ENCODE measurements around the gene PRKG1. TPM values are rescaled to one million over a fixed set of nuclear protein-coding genes. Genes with fewer than 3 reads are reported as not detected.

The PRKG1 gene
- total and polyA plus RNA-seq, 2 experiments from 2014 or later = 18.2 to 21.1 TPM

GRCh38 chr10:51706225-51706624, 631.9 kb downstream of the PRKG1 start (continued):
- no peak for TF ChIP-seq ZNF462 (CRISPR knock-in tag; IDR thresholded peaks at IDR 0.05)
- no peak for TF ChIP-seq EZH2 (IDR thresholded peaks at IDR 0.05; ENCODE audit: low read depth, unreplicated experiment)
- TF ChIP-seq POLR2AphosphoS5 (IDR thresholded peaks at IDR 0.05; ENCODE audit: low read depth) = no peak
- no peak for TF ChIP-seq JUNB (IDR thresholded peaks at IDR 0.05; ENCODE audit: unreplicated experiment)
- no peak for TF ChIP-seq EZH2phosphoT487 (IDR thresholded peaks at IDR 0.05; ENCODE audit: unreplicated experiment)

GRCh38 chr10:51707392-51707791, 633.1 kb downstream of the PRKG1 start:
- H3K27ac Mint-ChIP-seq = no peak overlapping the region
- no peaks in the 10 kb centered on the region for H3K27me3 ChIP-seq (ENCODE audit: insufficient read depth)
- H3K36me3 Mint-ChIP-seq (ENCODE audit: low read depth) = no peaks in the 10 kb centered on the region
- H3F3A ChIP-seq (replicated peaks; ENCODE audit: low read depth) = no peaks in the 10 kb centered on the region
- no peak overlapping the region for H3K4me3 Mint-ChIP-seq
- peaks cover 17% of the 10 kb centered on the region for H3K4me1 Mint-ChIP-seq
- no peak overlapping the region for H3K4me3 ChIP-seq
- no peaks in the 10 kb centered on the region for H3K79me2 ChIP-seq (replicated peaks; ENCODE audit: insufficient read depth)
- no peaks in the 10 kb centered on the region for H3K27me3 Mint-ChIP-seq (ENCODE audit: insufficient read depth, low read depth, poor library complexity)
- DNase-seq (ENCODE audit: low spot score) (no peak), ATAC-seq (no peak)
- H3K4me2 ChIP-seq = no peak overlapping the region
- no peaks in the 10 kb centered on the region for H3K36me3 ChIP-seq (ENCODE audit: insufficient read depth)
- H3K4me1 ChIP-seq (ENCODE audit: insufficient read depth) = peaks cover 8% of the 10 kb centered on the region
- H3K27ac ChIP-seq (ENCODE audit: low read depth) = no peak overlapping the region
- H3K9me2 ChIP-seq (ENCODE audit: insufficient read depth) = no peaks in the 10 kb centered on the region; the same call in 1 of the 2 replicates
- no peaks in the 10 kb centered on the region for H3K9me3 Mint-ChIP-seq
- H2AFZ ChIP-seq = no peak overlapping the region
- H4K20me1 ChIP-seq (replicated peaks; ENCODE audit: insufficient read depth) = no peaks in the 10 kb centered on the region
- TF ChIP-seq ZNF114 (CRISPR knock-in tag; IDR thresholded peaks at IDR 0.05) (no peak), JUNB (IDR thresholded peaks at IDR 0.05; ENCODE audit: unreplicated experiment) (no peak), POLR2AphosphoS5 (IDR thresholded peaks at IDR 0.05; ENCODE audit: low read depth) (no peak), ZNF462 (CRISPR knock-in tag; IDR thresholded peaks at IDR 0.05) (no peak)

Measured in GM23338 (cell line).